MV-4-11 (cell line): ENCODE results near the gene WDR75.
A peak's percentile ranks its signal among the peaks of the same experiment; 100 is the strongest.
"Not testable (repeated sequence)": the region's sequence is repeated elsewhere in the genome, so short reads cannot be mapped to it uniquely, and the experiment has no call there.

Experiments
- DNase-seq: peaks from one replicate; lab custom pipeline; 2025; lab: John Stamatoyannopoulos, UW

The WDR75 gene

DNA sequence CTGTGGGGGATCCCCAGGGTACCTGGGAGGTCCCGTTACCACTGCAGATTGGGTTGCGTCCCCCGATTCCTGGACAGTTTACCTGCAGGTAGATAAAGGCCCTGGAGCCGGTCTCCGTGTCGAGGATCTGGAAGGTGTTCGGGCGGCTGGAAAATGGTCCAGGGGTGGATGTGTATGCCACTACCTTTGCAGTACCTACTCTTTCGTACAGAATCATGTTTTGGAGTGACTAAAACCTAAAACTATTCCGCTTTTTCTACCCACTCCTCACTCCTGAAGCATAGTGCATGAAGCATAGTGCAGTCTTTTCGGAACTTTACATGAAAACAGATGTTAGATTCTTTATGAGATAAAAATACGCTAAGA is 418 bp downstream of the WDR75 start:
- DNase-seq, result no peak

DNA sequence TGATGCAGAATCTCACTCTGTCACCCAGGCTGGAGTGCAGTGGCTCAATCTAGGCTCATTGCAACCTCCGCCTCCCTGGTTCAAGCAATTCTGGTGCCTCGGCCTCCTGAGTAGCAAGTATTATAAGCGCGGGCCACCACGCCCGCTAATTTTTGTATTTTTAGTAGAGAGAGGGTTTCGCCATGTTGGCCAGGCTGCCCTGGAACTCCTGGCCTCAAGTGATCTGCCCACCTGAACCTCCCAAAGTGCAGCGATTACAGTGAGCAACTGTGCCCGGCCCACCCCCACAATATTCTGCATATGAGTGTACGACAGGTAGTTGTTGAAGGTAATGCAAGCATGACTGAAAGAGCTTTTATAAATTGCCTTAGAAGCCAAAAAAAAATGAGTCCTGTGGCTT is 1.2 kb downstream of the WDR75 start:
- DNase-seq, result no peak

DNA sequence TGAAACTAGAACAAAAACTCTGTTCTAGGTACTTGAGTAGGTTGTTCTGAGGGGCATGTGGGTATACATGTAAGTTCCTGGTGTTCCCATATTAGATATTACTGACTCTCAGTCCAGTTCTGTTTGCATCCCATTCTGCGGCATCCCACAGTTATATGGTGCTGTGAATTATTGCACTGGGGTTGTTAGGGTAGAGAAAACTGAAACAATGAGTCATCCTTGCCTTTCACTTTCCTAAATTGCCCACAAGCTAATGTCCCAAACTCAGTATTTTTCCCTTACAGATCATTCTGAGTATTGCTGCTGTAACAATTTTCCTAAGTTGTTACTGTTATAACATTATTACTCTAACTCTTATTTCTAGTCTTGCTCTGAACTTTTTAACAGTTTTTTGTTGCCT is 3.0 kb downstream of the WDR75 start:
- DNase-seq, result peak; percentile 78

DNA sequence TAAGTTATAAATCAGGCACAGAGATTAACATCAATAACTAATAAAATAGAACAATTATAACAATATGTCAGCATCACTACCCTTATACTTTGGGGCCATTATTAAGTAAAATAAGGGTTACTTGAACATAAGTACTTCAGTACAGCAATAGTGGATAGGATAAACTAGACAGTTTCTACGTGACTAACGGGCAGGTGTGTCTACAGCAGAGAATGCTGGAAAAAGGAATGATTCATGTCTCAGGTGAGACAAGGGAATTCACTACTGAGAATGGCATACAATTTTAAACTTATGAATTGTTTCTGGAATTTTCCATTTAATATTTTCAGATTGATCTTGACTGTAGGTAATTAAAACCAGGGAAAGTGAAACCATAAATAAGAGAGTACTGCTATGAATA is 5.5 kb downstream of the WDR75 start:
- no peak for DNase-seq

DNA sequence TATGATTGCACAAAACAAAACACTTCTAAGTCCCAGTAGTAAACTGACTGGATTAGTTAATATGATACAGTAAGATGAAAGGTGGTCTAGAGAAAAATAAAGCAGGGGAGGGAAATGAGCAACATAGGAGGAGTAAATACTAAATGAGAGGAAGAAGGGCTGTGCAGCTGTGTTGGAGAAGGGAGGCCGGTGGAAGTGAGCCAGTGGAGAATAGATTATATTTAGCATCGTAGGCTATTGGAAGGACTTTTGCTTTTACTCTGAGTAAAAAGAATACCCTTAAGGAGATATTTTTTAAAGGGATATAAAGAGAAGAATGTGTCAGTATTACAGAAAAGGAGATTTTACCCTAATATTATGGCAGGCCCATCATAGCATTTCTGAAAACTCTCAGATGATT is 12.7 kb downstream of the WDR75 start:
- no peak for DNase-seq

DNA sequence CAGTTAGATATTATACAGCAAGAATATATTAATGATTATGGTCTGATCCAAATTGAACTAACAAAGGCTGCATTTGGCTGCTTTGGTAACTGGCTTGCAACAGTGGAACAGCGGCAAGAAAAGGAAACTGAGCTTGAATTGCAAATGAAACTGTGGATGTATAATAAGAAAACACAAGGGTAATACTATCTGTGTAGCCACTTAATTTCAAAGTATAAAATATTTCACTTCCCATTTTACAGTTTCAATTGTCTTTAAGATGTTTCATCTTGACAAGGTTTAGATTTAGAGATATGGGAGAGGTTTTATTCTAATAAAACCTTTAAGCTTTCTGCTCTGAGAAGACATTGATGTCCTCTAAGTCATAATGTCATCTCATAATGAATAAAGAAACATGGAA is 23.8 kb downstream of the WDR75 start:
- DNase-seq, result no peak

DNA sequence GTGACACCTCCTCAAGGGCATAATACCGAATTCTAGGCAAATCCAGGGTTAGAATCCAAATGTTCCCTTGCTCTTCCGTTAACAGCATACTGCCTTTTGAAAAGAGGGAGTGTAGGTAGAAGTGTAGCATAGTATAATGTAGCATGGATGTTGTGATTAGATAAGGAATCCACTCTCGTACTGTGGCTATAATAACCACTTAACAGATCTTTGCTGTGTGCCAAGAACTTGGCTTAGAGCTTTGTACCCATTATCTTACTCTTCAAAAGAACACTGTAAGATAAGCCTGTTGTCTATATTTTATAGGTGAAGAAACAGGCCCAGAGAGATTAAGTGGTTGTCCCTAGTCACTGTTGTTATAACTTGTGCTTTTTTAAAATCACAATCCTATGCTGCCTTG is 24.2 kb downstream of the WDR75 start:
- no peak for DNase-seq

DNA sequence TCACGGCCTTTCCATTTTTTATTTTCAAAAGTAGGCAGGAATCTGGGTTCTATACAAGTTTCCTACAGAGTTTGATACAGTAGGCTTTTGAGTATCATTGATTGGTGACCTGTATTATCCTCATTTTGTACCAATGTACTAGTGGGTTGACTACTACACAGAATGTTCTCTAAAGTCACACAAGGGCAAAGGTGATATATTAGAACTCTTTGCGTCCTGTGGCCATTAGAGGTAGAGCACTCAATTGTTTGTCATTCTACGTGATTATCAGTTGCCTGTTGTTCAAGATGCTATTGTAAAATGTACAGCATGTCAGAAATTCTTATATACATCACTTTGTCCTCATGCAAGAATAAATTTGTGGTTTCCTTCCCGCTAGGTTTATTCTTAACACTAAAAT is 24.8 kb downstream of the WDR75 start:
- no peak for DNase-seq

DNA sequence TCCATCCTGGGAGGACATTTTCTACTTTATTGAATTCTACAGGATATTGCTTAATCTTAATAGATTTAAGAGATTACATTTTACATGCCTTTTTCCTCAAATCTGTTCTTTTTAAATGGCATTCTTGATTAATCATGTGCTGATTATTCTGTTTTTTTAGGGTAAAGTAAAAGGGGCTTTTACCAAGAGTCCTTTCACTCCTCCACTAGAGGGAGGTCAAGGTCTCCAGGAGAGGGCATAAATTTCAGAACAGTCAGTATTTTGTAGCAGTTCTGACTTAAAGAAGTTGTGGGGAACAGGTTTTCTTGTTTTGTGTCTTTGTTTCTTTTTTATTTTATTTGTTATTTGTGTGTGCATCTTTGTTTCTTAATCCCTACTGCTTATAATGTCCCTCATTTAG is 25.4 kb downstream of the WDR75 start:
- DNase-seq, result peak; percentile 33

DNA sequence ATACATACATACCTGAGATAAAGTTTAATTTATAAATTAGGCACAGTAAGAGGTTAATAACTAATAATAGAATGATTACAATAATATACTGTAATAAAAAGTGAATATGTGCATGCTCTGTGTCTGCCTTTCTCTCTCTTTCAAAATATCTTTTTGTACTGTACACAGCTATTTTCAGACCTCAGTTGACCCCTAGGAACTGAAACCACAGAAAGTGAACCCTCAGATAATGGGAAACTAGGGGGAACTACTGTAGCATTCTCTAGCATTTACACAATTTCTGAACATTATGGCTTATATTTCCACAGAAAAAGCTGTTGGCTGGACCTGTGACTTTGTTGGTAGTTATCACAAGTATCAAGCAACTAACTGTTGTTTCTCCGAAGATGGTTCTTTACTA is 25.9 kb downstream of the WDR75 start:
- DNase-seq, result peak; percentile 31

DNA sequence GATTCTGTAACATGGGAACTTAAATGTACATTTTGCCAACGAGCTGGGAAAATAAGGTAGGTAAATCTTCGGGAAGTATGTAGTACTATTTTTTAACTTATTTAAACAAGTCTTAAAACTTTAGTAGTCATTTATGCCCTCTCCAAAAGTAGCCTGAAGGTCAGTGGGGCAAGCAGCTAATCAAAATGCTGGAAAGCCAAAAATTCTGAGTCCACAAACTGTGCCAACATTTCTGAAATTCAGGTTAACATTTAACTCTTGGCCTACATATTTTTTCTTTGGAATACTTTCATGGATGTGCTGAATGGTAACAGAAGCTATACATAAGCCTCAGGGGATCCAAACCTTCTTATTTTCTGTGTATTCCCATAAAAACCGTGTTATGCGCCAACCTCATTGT is 26.3 kb downstream of the WDR75 start:
- DNase-seq, result no peak

DNA sequence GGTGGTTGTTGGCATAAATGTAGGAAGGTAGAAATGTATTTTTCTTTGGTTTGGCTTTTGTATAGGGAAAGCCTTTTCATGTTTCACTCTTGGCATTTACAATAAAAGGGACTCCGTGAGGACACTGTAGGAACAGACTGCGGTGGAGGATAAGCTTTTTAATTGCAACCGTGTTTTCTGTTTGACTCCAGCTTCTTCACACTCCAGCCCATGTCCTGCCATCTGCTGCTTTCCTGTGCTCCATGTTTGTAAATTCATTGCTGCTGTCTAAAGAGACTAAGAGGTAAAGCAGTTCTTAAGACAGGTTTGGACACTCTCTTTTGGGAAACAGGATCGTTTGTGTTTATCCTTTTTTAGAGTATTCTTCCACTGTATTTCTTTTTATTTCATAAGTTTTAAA is 33.3 kb downstream of the WDR75 start:
- DNase-seq, result no peak

DNA sequence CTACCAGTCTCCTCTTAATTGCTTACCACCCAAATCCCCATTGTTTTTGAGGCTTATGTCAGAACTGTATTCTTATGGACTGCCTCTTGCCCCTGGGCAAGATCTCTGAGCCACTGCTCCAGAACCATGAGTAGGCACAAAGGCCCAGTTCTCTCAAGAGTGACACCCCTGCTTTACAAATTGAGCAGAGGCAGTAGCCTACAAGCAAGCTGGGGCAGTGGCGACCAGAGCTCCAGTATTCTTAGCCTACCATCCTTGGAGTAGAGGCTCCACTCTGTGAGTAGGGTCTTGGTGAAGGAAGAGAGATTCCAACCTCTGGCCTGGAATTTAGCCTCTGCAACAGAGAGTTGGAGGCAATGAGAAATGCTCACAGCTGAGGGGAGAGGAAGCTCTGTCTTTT is 36.5 kb downstream of the WDR75 start:
- no peak for DNase-seq

DNA sequence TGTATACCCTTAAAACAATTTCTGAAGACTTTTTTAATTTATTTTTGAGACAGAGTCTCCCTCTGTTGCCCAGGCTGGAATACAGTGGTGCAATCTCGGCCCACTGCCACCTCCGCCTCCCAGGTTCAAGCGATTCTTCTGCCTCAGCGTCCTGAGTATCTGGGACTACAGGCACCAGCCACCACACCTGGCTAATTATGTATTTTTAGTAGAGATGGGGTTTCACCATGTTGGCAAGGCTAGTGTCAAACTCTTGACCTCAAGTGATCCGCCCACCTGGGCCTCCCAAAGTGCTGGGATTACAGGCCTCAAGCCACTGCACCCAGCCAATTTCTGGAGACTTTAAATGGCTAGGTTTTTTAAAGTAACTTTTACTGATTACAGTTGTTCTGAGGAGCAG is 37.0 kb downstream of the WDR75 start:
- not testable (repeated sequence) for DNase-seq

DNA sequence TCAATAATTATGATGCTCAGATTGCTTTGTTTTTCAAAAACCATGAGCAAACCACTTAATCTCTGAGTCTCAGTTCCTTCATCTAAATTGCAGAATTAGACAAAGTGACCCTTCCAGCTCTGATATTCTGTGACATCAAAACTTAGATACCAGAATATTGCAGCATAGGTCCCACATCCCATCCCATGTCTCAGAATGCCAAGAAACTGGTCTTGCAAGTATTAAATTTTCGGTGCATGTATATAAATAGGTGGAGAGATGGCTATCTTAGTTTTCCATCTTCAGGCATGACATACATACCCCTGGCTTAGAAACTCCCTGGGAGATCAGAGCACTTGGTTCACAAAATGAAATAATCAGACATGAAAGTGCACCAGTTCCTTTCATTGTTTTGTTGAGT is 39.8 kb downstream of the WDR75 start:
- no peak for DNase-seq

DNA sequence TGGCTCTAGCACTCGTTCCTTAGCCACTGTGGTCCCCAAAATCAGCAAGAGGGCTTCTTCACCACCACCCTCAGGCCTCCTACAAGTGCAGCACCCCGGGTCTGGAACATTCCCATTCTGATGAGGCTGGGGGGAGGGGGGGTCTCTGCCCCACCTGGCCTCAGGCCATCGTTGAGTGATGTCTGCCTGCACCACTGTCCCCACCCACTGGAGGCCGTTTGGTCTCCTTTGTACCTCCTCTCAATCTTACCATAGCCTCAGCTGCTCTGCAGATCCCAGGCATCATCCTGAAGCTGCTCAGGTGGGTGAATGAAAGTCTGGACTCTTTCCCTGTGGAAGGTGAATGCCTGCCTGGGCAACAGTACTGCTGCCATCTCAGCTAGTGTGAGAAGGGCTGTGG is 42.3 kb downstream of the WDR75 start:
- DNase-seq, result no peak

DNA sequence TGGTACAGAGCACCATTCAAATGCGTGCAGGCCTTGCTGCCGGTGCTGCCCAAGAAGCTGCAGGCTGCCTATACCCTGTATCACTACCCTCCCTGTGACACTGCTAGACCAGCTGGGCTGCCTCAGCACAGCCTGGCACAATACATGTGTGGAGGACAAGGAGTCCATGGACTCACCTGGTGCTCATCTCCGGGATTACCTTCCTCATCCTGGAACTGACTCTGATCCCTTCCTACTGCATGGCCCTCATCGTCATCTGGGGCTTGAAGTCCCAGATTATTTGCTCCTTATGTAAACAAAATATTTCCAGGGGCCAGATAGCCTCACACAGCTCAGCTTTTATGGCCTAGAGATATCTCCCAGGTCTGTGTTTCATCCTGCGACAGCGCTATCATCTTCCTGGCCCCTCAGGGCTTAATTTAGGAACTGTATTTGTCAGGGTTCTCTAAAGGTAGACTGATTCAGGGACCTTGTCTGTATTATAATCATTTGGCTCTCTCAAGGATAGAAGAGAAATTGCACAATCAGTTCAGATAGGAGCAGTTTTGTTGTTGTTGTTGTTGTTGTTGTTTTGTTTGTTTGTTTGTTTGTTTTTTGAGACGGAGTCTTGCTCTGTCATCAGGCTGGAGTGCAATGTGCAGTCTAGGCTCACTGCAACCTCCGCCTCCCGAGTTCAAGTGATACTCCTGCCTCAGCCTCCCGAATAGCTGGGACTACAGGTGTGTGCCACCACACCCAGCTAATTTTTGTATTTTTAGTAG is 42.9 kb downstream of the WDR75 start:
- DNase-seq, result no peak

DNA sequence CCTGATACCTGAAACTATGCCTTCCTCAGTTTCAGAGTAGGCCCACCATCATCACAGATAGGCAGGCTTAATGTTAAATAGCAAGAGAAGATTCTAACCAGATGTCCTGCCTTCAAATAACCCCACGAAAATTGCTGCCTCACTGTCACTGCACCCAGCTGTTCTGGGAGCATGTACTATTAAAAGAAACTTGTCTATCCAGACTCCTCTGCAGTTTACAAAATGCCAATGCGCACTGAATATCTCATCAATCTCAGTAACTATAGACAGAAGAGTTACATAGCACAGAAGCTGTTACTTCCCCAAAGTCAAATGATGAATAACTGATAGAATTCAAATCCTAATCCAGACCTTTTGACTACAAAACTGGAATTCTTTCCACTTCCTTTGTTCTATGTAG is 43.9 kb downstream of the WDR75 start:
- DNase-seq, result no peak

DNA sequence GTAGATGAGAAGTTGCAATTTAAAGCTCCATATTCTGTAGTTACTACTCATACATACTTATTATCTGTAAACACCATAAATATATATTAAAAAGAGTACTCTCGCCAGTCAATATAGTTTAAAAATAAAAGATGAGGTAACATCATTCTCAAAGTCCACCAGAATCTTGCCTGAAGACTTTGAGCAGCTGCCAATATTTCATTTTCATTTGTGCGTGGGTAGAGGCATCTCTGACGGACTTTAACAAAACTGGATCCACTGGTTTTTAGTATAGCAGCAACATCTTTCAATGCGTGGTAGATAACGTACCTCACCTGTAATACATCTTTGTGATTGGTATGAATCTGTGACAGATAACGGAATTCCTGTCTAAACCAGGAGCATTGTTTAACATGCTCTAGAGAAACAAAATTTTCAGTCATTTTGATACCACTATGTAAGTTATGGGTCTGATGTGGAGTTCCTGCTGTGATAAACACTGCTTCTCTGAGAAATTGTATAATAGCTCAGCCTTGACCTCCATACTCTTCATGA is 45.0 kb downstream of the WDR75 start:
- no peak for DNase-seq

DNA sequence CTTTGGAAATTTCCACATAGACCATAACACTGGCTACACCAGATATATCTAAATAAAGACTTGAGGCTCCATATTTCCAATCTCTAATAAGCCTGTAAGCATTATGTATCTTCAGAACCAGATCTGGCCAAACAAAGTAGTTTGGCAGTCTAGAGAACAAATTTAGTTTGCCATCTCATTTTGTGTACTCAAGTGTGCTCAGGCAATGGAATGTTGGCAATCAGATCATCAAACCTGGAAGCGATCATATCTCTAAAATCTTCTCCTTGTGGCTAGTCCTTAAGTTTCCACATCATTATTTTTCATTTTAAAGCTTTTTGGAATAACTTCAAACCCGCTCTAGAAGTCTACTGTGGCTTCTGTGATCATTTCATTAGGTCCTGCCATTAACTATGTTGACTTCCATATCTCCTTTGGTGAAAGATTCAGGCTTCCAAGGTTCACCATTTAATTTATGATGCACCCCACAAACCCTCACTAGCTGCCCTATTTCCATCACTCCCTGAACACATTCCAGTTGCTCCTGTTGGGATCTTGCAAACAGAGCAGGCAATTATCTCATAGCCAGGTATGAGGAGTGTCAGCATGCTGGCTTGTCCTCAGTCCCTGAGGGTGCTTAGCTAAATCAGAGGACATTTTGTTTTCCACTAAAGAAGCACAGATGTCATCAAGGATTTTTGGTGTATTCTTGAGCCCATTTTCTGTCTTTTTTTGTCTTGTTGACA is 46.2 kb downstream of the WDR75 start:
- no peak for DNase-seq

DNA sequence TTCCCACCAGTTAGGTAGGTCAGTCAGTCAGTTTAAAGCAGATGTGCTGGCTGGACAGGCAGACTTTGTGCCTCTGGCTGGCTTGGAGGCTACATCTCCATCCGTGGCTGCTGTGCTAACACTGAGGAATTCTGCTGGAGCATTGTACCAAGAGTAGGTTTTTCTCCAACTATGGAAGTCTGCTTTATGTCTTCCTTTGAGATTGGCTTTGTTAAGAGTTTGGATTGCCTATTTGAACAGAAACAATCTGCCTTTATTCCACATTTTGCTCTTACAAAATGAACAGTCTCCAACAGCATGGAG is 46.7 kb downstream of the WDR75 start:
- no peak for DNase-seq

DNA sequence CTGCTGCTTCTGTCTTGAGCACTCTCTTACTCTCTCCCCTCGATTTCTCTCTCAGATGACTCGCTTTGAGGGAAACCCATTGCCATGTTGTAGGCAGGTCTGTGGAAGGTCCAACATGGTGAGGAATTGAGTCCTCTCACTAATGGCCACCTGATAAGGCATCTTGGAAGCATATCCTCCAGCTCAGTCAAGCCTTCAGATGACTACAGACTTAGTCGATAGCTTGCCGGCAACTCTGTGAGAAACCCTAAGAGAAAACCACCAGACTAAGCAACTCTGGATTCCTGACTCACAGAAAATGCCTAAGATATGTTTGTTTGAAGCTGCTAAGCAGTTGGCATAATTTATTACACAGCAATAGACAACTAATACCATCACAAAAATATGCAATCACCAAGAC is 51.2 kb downstream of the WDR75 start:
- no peak for DNase-seq

DNA sequence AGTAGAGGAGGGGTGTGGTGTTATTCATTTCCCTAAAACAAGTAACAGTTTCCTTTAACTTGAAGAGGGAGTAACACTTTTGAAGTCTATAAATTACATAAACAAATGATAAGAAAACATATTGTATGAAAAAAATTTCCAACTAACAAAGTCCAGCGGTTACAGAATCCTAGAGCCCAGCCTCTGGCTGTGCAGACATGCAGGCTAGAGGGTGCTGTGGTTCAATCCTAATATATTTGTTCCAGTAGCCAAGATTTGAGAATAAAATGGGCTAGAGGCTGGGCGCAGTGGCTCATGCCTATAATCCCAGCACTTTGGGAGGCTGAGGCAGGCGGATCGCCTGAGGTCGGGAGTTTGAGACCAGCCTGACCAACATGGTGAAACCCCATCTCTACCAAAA is 56.9 kb downstream of the WDR75 start:
- DNase-seq, result no peak

DNA sequence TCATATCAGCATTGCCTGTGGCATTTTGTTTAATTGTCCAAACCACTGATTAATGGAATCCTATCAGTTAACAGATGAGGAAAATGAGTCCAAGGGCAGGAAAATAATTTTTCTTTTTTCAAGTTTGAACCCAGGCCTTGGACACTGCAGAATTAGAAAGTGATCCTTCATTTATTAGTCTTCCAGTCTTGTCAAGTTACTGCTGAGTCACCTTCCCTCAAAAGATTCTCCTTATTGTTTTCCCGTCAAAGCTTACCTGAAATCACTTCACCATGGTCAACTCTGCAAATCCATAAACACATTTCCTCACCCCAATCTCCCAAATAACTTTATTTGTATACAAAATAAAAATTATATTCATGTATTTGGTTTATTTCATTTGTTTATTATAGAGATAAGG is 57.9 kb downstream of the WDR75 start:
- no peak for DNase-seq
